Psoas muscle (tissue), 8 donors: ENCODE measurements around the gene CLDND2. TPM values are rescaled to one million over a fixed set of nuclear protein-coding genes. Genes with fewer than 3 reads are reported as not detected.
A peak's percentile ranks its signal among the peaks of the same experiment; 100 is the strongest.

Experiments
- ATAC-seq, 4 donors: fragments of 200-7000 bp; cut with Tn5 transposase; one replicate each; pipeline ENCODE4 v1.9.1; 2020; ENCODE audit warnings: moderate library complexity in 3 of 4, mild to moderate bottlenecking in 2 of 4
- DNase-seq, 2 donors: peaks; one replicate each; pipeline ENCODE4 v3.0.0-alpha.2; 2020
- H3K27ac ChIP-seq: fragments of 200-600 bp; one replicate; pipeline ENCODE4 v1.8.0; 2022
- H3K27me3 ChIP-seq, 3 donors: fragments of 200-600 bp in 1 of 3; one replicate each; pipeline versions ENCODE4 v1.6.1 to v1.8.0; 2013 to 2022; ENCODE audit warnings: low read length in 2 of 3, mild to moderate bottlenecking in 2 of 3, moderate library complexity in 1 of 3; ENCODE audit not compliant: insufficient read depth in 3 of 3
- H3K36me3 ChIP-seq, 2 donors: fragments of 200-600 bp in 1 of 2; one replicate each; pipeline versions ENCODE4 v1.6.1 to v1.8.0; 2013 to 2022; ENCODE audit warnings: low read depth in 1 of 2, mild to moderate bottlenecking in 1 of 2, moderate library complexity in 1 of 2; ENCODE audit not compliant: insufficient read depth in 1 of 2
- H3K4me1 ChIP-seq: fragments of 200-600 bp; one replicate; pipeline ENCODE4 v1.8.0; 2022
- H3K4me3 ChIP-seq: fragments of 200-600 bp; one replicate; pipeline ENCODE4 v1.8.0; 2022; ENCODE audit warnings: mild to moderate bottlenecking
- H3K9me3 ChIP-seq: fragments of 200-600 bp; one replicate; pipeline ENCODE4 v1.8.0; 2022
- CTCF ChIP-seq: fragments of 200-600 bp; IDR thresholded peaks from one replicate; pipeline ENCODE4 v1.8.0; 2022; ENCODE audit warnings: antibody characterized with exemption
- WGBS, 3 donors: extraction: QIAGEN DNeasy Blood & Tissue Kit; methylation state at CpG; one replicate each; pipeline versions ENCODE4 v1.1.6 to v1.1.7; 2013; 5-methylcytosine and 5-hydroxymethylcytosine counted together
- intact Hi-C, 2 donors: fragments of 100-400 bp; cut with DNase I; formaldehyde crosslinking; loops; one replicate each; pipeline versions ENCODE4 v1.11.0 to v1.14.2; 2022
- polyA plus RNA-seq, 3 donors: library from polyadenylated mRNA; stranded (reverse); fragments of 200-250 nt; gene quantifications; one replicate each; pipeline ENCODE4 v1.2.3, GENCODE V29; 2013
- total RNA-seq, 4 donors: library from RNA; stranded (reverse); fragmentation: NEBNext Ultra II Directional in 2 of 4; extraction: Animal tissue kit (Norgen Biotek cat#: 25700) in 2 of 4; gene quantifications; one replicate each; pipeline versions ENCODE4 v1.2.1 to v1.2.4, GENCODE V29; 2021 to 2023
- donor health status: healthy with polysubstance abuse.
- donor health status: DM: no; HTN: no; CAD: no; lungs with moderate emphysema.
- donor health status: Bipolar disorder and iron deficiency.
- donor health status: healthy.
- donor health status: DM: yes; HTN: yes; CAD: no.
- donor health status: DM: no; HTN: no; CAD: no.
- donor health status: DM: no; HTN: no; CAD: no.
- donor health status: DM: yes; HTN: yes; CAD: no.

CLDND2 gene
- total and polyA plus RNA-seq, 7 donors: 0.30 to 1.8 (median 0.85) TPM; not detected in 2

DNA sequence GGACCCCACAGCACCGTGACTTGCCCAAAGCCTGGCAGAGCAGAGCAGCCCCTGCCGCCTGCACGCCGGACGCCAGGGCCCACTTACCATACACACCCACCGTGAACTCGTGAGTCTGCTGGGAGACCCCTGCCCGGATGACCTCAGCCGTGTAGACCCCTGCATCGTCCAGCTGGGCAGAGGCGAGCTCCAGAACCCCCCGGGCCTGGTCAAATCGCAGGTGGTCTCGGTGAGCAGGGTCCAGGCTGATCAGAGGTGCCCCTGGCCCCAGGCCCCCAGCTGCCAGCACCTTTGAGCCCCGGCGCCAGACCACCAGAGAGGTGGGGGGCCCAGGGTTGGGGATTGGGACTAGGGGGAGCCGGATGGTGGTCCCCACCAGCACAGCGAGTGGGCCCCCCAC, 27.7 kb downstream of the CLDND2 start:
- TF ChIP-seq CTCF: no peak
- Histone ChIP-seq H3K4me3 (no peak overlapping the region), H3K4me1 (no peaks in the 10 kb centered on the region), H3K36me3 (peaks cover 0 to 13% of the 10 kb centered on the region in 2 donors), H3K27me3 (no peaks in the 10 kb centered on the region), H3K27ac (no peak overlapping the region), H3K9me3 (no peaks in the 10 kb centered on the region)
- WGBS, 3 donors: 86 to 88% (median 88%) methylated on average over 18 of the region's 18 CpGs
- ATAC-seq (no peak), DNase-seq (peak in 1 of 2 donors; percentile 46)
- intact Hi-C loops: no loop called here

GRCh38 chr19:51339687-51340656, 28.8 kb downstream of the CLDND2 start:
- peak overlapping the region; percentile 65 for H3K4me3 ChIP-seq
- H3K36me3 ChIP-seq: peaks cover 0 to 8% of the 10 kb centered on the region in 2 donors
- peak; percentile 95 to 97 (median 96) for ATAC-seq
- intact Hi-C loops: loop anchor here (5.0 kb wide), 4 partner anchors 97 to 442 kb away; partner anchors contain the start of gene ZNF175 (in 1 of the 2)
- H3K27me3 ChIP-seq: no peaks in the 10 kb centered on the region
- peak; percentile 22 for TF ChIP-seq CTCF
- H3K27ac ChIP-seq: no peak overlapping the region
- no peaks in the 10 kb centered on the region for H3K4me1 ChIP-seq
- no peaks in the 10 kb centered on the region for H3K9me3 ChIP-seq
- WGBS, 3 donors: 1 to 2% (median 1%) methylated on average over 64 to 107 of the region's 107 CpGs
- peak; percentile 98 for DNase-seq

- Histone ChIP-seq H3K27ac (no peak overlapping the region), H3K36me3 (peaks cover 0 to 1% of the 10 kb centered on the region in 2 donors), H3K27me3 (no peaks in the 10 kb centered on the region), H3K4me1 (no peaks in the 10 kb centered on the region), H3K9me3 (no peaks in the 10 kb centered on the region), H3K4me3 (peak overlapping the region; percentile 65)
- WGBS, 3 donors: 1 to 2% (median 1%) methylated on average over 10 of the region's 10 CpGs
- intact Hi-C loops: loop anchor here (5.0 kb wide), 4 partner anchors 98 to 443 kb away; partner anchors contain the start of gene ZNF175 (in 1 of the 2)
- no peak for ATAC-seq
- DNase-seq: no peak
- no peak for TF ChIP-seq CTCF
Measured at GRCh38 chr19:51339313-51339686, 29.5 kb downstream of the CLDND2 start.

GRCh38 chr19:51338563-51339312, 30.1 kb downstream of the CLDND2 start:
- peak; percentile 70 to 84 (median 74) for ATAC-seq
- Histone ChIP-seq H3K9me3 (no peaks in the 10 kb centered on the region), H3K36me3 (no peaks in the 10 kb centered on the region), H3K27me3 (no peaks in the 10 kb centered on the region), H3K4me1 (no peaks in the 10 kb centered on the region), H3K4me3 (peak overlapping the region; percentile 65), H3K27ac (no peak overlapping the region)
- DNase-seq: peak; percentile 83 to 85
- WGBS, 3 donors: 7 to 8% (median 7%) methylated on average over 36 to 43 of the region's 43 CpGs
- TF ChIP-seq CTCF: peak; percentile 84
- intact Hi-C loops: loop anchor here (5.0 kb wide), 4 partner anchors 99 to 444 kb away; partner anchors contain the start of gene ZNF175 (in 1 of the 2)
